Caco-2 (cell line): ENCODE measurements around the gene TNRC6B. TPM values are rescaled to one million over a fixed set of nuclear protein-coding genes. Genes with fewer than 3 reads are reported as not detected.

ENCODE experiments used
- BruUV-seq: library from RNA; stranded (reverse); fragments of 400-500 nt; replicated peaks from 2 replicates; lab custom pipeline; 2021; lab: Mats Ljungman, UMichigan
- CTCF ChIA-PET: fragments of 300-600 bp; sonication (Branson Sonifier 250); formaldehyde crosslinking; loops from one replicate; lab custom pipeline; 2022; ENCODE audit warnings: antibody characterized with exemption; lab: Charles Lee
- POLR2A ChIA-PET: fragments of 300-600 bp; sonication (Branson Sonifier 250); formaldehyde crosslinking; loops from one replicate; lab custom pipeline; 2022; ENCODE audit warnings: antibody characterized with exemption; lab: Charles Lee
- DNase-seq, 2 experiments: peaks; one replicate each; pipeline versions ENCODE4 v3.0.0 to v3.0.0-alpha.2; 2020 to 2022
- H3K27me3 ChIP-seq: replicated peaks from 2 replicates; pipeline ENCODE4 v1.6.0; 2011; ENCODE audit warnings: low read length; ENCODE audit not compliant: control insufficient read depth, insufficient read depth
- H3K36me3 ChIP-seq: 2 replicates; pipeline ENCODE4 v1.5.1; 2011; ENCODE audit warnings: low read length; ENCODE audit not compliant: control insufficient read depth, insufficient read depth
- H3K4me1 ChIP-seq: fragments of 250-450 bp; sonication (Bioruptor Pico); 2 replicates; pipeline ENCODE4 v1.5.1; 2020; ENCODE audit warnings: mild to moderate bottlenecking
- H3K4me3 ChIP-seq: 2 replicates; pipeline ENCODE4 v1.5.1; 2011; ENCODE audit warnings: low read depth, mild to moderate bottlenecking, control low read depth, low read length
- H3K9me3 ChIP-seq: fragments of 250-450 bp; sonication (Bioruptor Pico); 2 replicates; pipeline ENCODE4 v1.5.1; 2020; ENCODE audit warnings: mild to moderate bottlenecking, moderate library complexity
- H3K27ac Mint-ChIP-seq: one replicate; pipeline ENCODE4 v1.8.0; 2022; ENCODE audit warnings: mixed read lengths; ENCODE audit not compliant: unreplicated experiment
- H3K27me3 Mint-ChIP-seq: one replicate; pipeline ENCODE4 v1.8.0; 2022; ENCODE audit warnings: mixed read lengths; ENCODE audit not compliant: insufficient read depth, unreplicated experiment
- H3K36me3 Mint-ChIP-seq: one replicate; pipeline ENCODE4 v1.8.0; 2022; ENCODE audit warnings: mild to moderate bottlenecking, mixed read lengths; ENCODE audit not compliant: insufficient read depth, unreplicated experiment
- H3K4me1 Mint-ChIP-seq: one replicate; pipeline ENCODE4 v1.8.0; 2022; ENCODE audit warnings: low read depth, mixed read lengths; ENCODE audit not compliant: unreplicated experiment
- H3K4me3 Mint-ChIP-seq: one replicate; pipeline ENCODE4 v1.8.0; 2022; ENCODE audit warnings: mild to moderate bottlenecking, moderate library complexity, mixed read lengths; ENCODE audit not compliant: unreplicated experiment
- H3K9me3 Mint-ChIP-seq: one replicate; pipeline ENCODE4 v1.8.0; 2022; ENCODE audit warnings: mixed read lengths; ENCODE audit not compliant: unreplicated experiment
- intact Hi-C: fragments of 100-400 bp; cut with micrococcal nuclease; formaldehyde crosslinking; loops from one replicate; pipeline ENCODE4 v1.10.0; 2022; ENCODE audit not compliant: unreplicated experiment
- total RNA-seq: library from RNA; stranded (reverse); gene quantifications from 2 replicates; pipeline ENCODE4 v1.2.3, GENCODE V29; 2022
- TF ChIP-seq, protein P1 (sequence below), 2 experiments: fragments of 200-600 bp in 1 of 2; IDR thresholded peaks; 1 replicate in 1 of 2; 2 replicates in 1 of 2; pipeline versions ENCODE4 v1.5.1 to v1.8.0; 2011 to 2022; ENCODE audit warnings: antibody characterized with exemption in 1 of 2, control low read depth in 1 of 2, inconsistent platforms in 1 of 2, low read depth in 1 of 2, low read length in 1 of 2, mild to moderate bottlenecking in 1 of 2, moderate library complexity in 1 of 2; ENCODE audit not compliant: insufficient read depth in 1 of 2, severe bottlenecking in 1 of 2, unreplicated experiment in 1 of 2

Gene TNRC6B
- total RNA-seq, 1 experiment from 2014 or later: 23.5 TPM

- Mint-ChIP-seq H3K27ac (no peak overlapping the region), H3K4me3 (no peak overlapping the region), H3K4me1 (peaks cover 9% of the 10 kb centered on the region), H3K36me3 (peaks cover 17% of the 10 kb centered on the region), H3K27me3 (no peaks in the 10 kb centered on the region), H3K9me3 (no peaks in the 10 kb centered on the region)
- DNase-seq: no peak
- Histone ChIP-seq H3K4me3 (no peak overlapping the region), H3K9me3 (no peaks in the 10 kb centered on the region), H3K4me1 (peaks cover 6% of the 10 kb centered on the region), H3K36me3 (no peaks in the 10 kb centered on the region), H3K27me3 (no peaks in the 10 kb centered on the region)
- ChIA-PET POLR2A (no interaction called here), CTCF (no interaction called here)
- TF ChIP-seq, protein P1, sequence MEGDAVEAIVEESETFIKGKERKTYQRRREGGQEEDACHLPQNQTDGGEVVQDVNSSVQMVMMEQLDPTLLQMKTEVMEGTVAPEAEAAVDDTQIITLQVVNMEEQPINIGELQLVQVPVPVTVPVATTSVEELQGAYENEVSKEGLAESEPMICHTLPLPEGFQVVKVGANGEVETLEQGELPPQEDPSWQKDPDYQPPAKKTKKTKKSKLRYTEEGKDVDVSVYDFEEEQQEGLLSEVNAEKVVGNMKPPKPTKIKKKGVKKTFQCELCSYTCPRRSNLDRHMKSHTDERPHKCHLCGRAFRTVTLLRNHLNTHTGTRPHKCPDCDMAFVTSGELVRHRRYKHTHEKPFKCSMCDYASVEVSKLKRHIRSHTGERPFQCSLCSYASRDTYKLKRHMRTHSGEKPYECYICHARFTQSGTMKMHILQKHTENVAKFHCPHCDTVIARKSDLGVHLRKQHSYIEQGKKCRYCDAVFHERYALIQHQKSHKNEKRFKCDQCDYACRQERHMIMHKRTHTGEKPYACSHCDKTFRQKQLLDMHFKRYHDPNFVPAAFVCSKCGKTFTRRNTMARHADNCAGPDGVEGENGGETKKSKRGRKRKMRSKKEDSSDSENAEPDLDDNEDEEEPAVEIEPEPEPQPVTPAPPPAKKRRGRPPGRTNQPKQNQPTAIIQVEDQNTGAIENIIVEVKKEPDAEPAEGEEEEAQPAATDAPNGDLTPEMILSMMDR (IDR thresholded peaks at IDR 0.05; ENCODE audit: insufficient read depth in 1 of 2, low read depth in 1 of 2, low read length in 1 of 2, severe bottlenecking in 1 of 2, unreplicated experiment in 1 of 2): no peak
- intact Hi-C loops: loop anchor here (10.0 kb wide), 1 partner anchor 148 kb away; no protein-coding TSS in a partner anchor
- no TSS peak for BruUV-seq
These were observed 164.8 kb downstream of the TNRC6B start for GRCh38 chr22:40342521-40342920.

GRCh38 chr22:40345271-40345670, 167.5 kb downstream of the TNRC6B start:
- Mint-ChIP-seq H3K27ac (no peak overlapping the region), H3K4me3 (peak overlapping the region; percentile 95), H3K27me3 (no peaks in the 10 kb centered on the region), H3K9me3 (no peaks in the 10 kb centered on the region), H3K36me3 (peaks cover 38% of the 10 kb centered on the region), H3K4me1 (peaks cover 12% of the 10 kb centered on the region)
- Histone ChIP-seq H3K9me3 (no peaks in the 10 kb centered on the region), H3K4me3 (peak overlapping the region; percentile 90), H3K27me3 (no peaks in the 10 kb centered on the region), H3K4me1 (peaks cover 9% of the 10 kb centered on the region), H3K36me3 (no peaks in the 10 kb centered on the region)
- no peak for DNase-seq
- CTCF ChIA-PET: interaction anchor here (0.6 kb wide), 1 partner anchor 150 kb away, joined by 6 read pairs; no protein-coding TSS in a partner anchor
- TF ChIP-seq, protein P1 (IDR thresholded peaks at IDR 0.05; ENCODE audit: insufficient read depth in 1 of 2, low read depth in 1 of 2, low read length in 1 of 2, severe bottlenecking in 1 of 2, unreplicated experiment in 1 of 2): no peak
- POLR2A ChIA-PET: no interaction called here
- intact Hi-C loops: loop anchor here (10.0 kb wide), 1 partner anchor 150 kb away; no protein-coding TSS in a partner anchor
- no TSS peak for BruUV-seq

DNA sequence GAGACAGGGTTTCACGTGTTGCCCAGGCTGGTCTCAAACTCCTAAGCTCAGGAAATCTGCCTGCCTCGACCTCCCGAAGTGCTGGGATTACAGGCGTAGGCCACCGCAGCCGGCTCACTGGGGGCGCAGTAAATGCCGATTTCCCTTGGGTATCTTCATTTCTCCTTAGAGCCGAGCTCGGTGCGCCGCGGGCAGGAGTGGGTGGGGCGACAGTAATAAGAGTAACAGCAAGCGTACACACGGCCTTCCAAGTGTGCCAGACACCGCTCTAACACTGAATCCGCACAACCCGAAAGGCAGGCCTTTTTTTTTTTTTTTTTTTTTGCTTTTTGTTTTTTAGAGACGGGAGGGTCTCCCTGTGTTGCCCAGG, 168.1 kb downstream of the TNRC6B start:
- H3K4me3 ChIP-seq: peak overlapping the region; percentile 90
- peaks cover 43% of the 10 kb centered on the region for H3K36me3 Mint-ChIP-seq
- intact Hi-C loops: loop anchor here (2.0 to 10.0 kb wide), 2 partner anchors 25 to 151 kb away; partner anchors contain the start of gene SGSM3
- no peaks in the 10 kb centered on the region for H3K36me3 ChIP-seq
- H3K4me1 Mint-ChIP-seq: peaks cover 9% of the 10 kb centered on the region
- peak overlapping the region; percentile 93 for H3K27ac Mint-ChIP-seq
- no peaks in the 10 kb centered on the region for H3K9me3 ChIP-seq
- H3K27me3 ChIP-seq: no peaks in the 10 kb centered on the region
- TF ChIP-seq, protein P1 (IDR thresholded peaks at IDR 0.05; ENCODE audit: insufficient read depth in 1 of 2, low read depth in 1 of 2, low read length in 1 of 2, severe bottlenecking in 1 of 2, unreplicated experiment in 1 of 2): no peak
- TSS peak; percentile 94 for BruUV-seq
- CTCF ChIA-PET: no interaction called here
- H3K27me3 Mint-ChIP-seq: no peaks in the 10 kb centered on the region
- peaks cover 9% of the 10 kb centered on the region for H3K4me1 ChIP-seq
- no peaks in the 10 kb centered on the region for H3K9me3 Mint-ChIP-seq
- H3K4me3 Mint-ChIP-seq: peak overlapping the region; percentile 95
- peak; percentile 44 to 45 for DNase-seq
- POLR2A ChIA-PET: no interaction called here
